GM18508 (cell line): Measurements from ENCODE around the gene KLHL25.
"Not testable (repeated sequence)": the region's sequence is repeated elsewhere in the genome, so short reads cannot be mapped to it uniquely, and the experiment has no call there.

Experiments used
- ATAC-seq: cut with Tn5 transposase; IDR thresholded peaks from one replicate; pipeline ENCODE4 v1.9.1; 2021; ENCODE audit warnings: moderate number of reproducible peaks; ENCODE audit not compliant: insufficient read depth, unreplicated experiment

KLHL25 gene

GRCh38 chr15:85805420-85805819, 10.7 kb upstream of the KLHL25 start:
- ATAC-seq: no peak

- ATAC-seq: no peak
These were observed 9.9 kb upstream of the KLHL25 start for GRCh38 chr15:85804481-85805170.

- ATAC-seq: not testable (repeated sequence)
These were observed 7.9 kb upstream of the KLHL25 start for GRCh38 chr15:85802617-85803016.

- ATAC-seq: no peak
These were observed 5.9 kb upstream of the KLHL25 start for GRCh38 chr15:85800478-85801123.

- ATAC-seq: not testable (repeated sequence)
These were observed 1.6 kb upstream of the KLHL25 start for GRCh38 chr15:85796371-85796770.

- ATAC-seq: peak; percentile 11
These were observed 896 bp upstream of the KLHL25 start for GRCh38 chr15:85795337-85796305.

- peak; percentile 27 for ATAC-seq
These were observed 806 bp downstream of the KLHL25 start for GRCh38 chr15:85793641-85794597.

- no peak for ATAC-seq
These were observed 1.7 kb downstream of the KLHL25 start for GRCh38 chr15:85792912-85793590.

GRCh38 chr15:85792102-85792731, 2.5 kb downstream of the KLHL25 start:
- no peak for ATAC-seq

GRCh38 chr15:85789496-85789875, 5.2 kb downstream of the KLHL25 start:
- ATAC-seq: no peak

GRCh38 chr15:85788771-85789495, 5.8 kb downstream of the KLHL25 start:
- no peak for ATAC-seq

GRCh38 chr15:85786781-85787114, 8.0 kb downstream of the KLHL25 start:
- no peak for ATAC-seq

- ATAC-seq: no peak
These were observed 8.6 kb downstream of the KLHL25 start for GRCh38 chr15:85785887-85786780.

GRCh38 chr15:85782064-85782463, 12.7 kb downstream of the KLHL25 start:
- ATAC-seq: no peak

- ATAC-seq: no peak
These were observed 13.6 kb downstream of the KLHL25 start for GRCh38 chr15:85781099-85781498.

GRCh38 chr15:85780225-85780985, 14.3 kb downstream of the KLHL25 start:
- no peak for ATAC-seq

GRCh38 chr15:85779249-85779648, 15.5 kb downstream of the KLHL25 start:
- ATAC-seq: no peak
